ENCODE results near the gene TMEM26.

DNA sequence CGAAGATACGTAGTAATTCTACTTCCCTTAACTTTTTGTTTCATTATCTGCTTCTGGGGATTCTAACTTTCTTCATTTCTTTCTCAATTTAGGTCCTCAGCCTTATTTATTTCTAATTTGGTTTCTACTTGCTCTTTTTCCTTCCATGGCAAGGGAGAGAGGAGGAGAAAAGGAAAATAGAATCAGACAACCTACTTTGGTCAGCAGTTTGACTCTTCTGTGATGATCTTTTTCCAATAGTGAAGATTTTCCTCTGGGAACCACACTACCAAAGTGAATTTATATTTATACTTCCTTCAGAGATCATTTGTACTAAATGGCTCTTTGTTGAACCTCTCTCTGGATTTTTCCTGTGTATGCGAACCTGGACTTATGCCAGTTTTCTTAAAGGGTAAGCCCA lies 90.2 kb downstream of the TMEM26 start:
- TF ChIP-seq EP300 (IDR thresholded peaks at IDR 0.05; ENCODE audit: borderline replicate concordance in 1 of 2, low read depth in 2 of 2, low read length in 2 of 2) (no peak), POLR2AphosphoS5 (IDR thresholded peaks at IDR 0.05; ENCODE audit: low read depth, low read length) (no peak), HDAC2 (IDR thresholded peaks at IDR 0.05; ENCODE audit: borderline replicate concordance in 1 of 2, low read depth in 2 of 2, low read length in 2 of 2) (no peak), POLR2A (IDR thresholded peaks at IDR 0.05; ENCODE audit: control extremely low read depth in 1 of 2, low read depth in 2 of 2, low read length in 2 of 2) (no peak), EZH2 (IDR thresholded peaks at IDR 0.05; ENCODE audit: low read depth, low read length, severe bottlenecking) (no peak)
- TF ChIP-seq, protein P1, sequence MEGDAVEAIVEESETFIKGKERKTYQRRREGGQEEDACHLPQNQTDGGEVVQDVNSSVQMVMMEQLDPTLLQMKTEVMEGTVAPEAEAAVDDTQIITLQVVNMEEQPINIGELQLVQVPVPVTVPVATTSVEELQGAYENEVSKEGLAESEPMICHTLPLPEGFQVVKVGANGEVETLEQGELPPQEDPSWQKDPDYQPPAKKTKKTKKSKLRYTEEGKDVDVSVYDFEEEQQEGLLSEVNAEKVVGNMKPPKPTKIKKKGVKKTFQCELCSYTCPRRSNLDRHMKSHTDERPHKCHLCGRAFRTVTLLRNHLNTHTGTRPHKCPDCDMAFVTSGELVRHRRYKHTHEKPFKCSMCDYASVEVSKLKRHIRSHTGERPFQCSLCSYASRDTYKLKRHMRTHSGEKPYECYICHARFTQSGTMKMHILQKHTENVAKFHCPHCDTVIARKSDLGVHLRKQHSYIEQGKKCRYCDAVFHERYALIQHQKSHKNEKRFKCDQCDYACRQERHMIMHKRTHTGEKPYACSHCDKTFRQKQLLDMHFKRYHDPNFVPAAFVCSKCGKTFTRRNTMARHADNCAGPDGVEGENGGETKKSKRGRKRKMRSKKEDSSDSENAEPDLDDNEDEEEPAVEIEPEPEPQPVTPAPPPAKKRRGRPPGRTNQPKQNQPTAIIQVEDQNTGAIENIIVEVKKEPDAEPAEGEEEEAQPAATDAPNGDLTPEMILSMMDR (IDR thresholded peaks at IDR 0.05; ENCODE audit: control extremely low read depth in 1 of 3, insufficient read depth in 1 of 3, low read depth in 1 of 3, low read length in 3 of 3): no peak
